ENCODE results near the gene LCN15.
"Not testable (repeated sequence)": the region's sequence is repeated elsewhere in the genome, so short reads cannot be mapped to it uniquely, and the experiment has no call there.

The LCN15 gene

GRCh38 chr9:136799079-136799853, 34.9 kb upstream of the LCN15 start:
- Histone ChIP-seq H3K4me3 (peak overlapping the region; percentile 47), H3K27ac (no peak overlapping the region)
- DNase-seq (ENCODE audit: low spot score) = no peak
- no peak for TF ChIP-seq CTCF (IDR thresholded peaks at IDR 0.05)

- DNase-seq (ENCODE audit: low spot score) = no peak
- H3K4me3 ChIP-seq = no peak overlapping the region
- TF ChIP-seq CTCF (IDR thresholded peaks at IDR 0.05) = no peak
- no peak overlapping the region for H3K27ac ChIP-seq
Measured at GRCh38 chr9:136798708-136799078, 34.4 kb upstream of the LCN15 start.

GRCh38 chr9:136796775-136797347, 32.5 kb upstream of the LCN15 start:
- H3K4me3 ChIP-seq; DNase-seq (ENCODE audit: low spot score); H3K27ac ChIP-seq: not testable (repeated sequence)

- DNase-seq (ENCODE audit: low spot score) = no peak
- no peak within 1 kb of the TSS for H3K27ac ChIP-seq
- H3K4me3 ChIP-seq = no peak within 1 kb of the TSS
- TF ChIP-seq CTCF (IDR thresholded peaks at IDR 0.05) = no peak
Measured at GRCh38 chr9:136796238-136796774, 32.0 kb upstream of the LCN15 start, which contains the start of gene CCDC183. TSS of gene CCDC183 (plus strand) at chr9:136796338. CDS start at chr9:136796398, 60 bp downstream.

GRCh38 chr9:136795000-136795348, 30.7 kb upstream of the LCN15 start:
- Histone ChIP-seq H3K4me3 (no peak overlapping the region), H3K27ac (no peak overlapping the region)
- DNase-seq (ENCODE audit: low spot score) = no peak
- no peak for TF ChIP-seq CTCF (IDR thresholded peaks at IDR 0.05)

- Histone ChIP-seq H3K27ac (no peak overlapping the region), H3K4me3 (no peak overlapping the region)
- no peak for DNase-seq (ENCODE audit: low spot score)
- no peak for TF ChIP-seq CTCF (IDR thresholded peaks at IDR 0.05)
Measured at GRCh38 chr9:136794281-136794999, 30.1 kb upstream of the LCN15 start.

- no peak for TF ChIP-seq CTCF (IDR thresholded peaks at IDR 0.05)
- Histone ChIP-seq H3K4me3 (no peak overlapping the region), H3K27ac (no peak overlapping the region)
- no peak for DNase-seq (ENCODE audit: low spot score)
Measured at GRCh38 chr9:136793086-136793946, 29.0 kb upstream of the LCN15 start.

All from coronary artery (tissue), 2 donors.